GM19328 (cell line): ENCODE results near the gene FOLR2.

Source experiments
- ATAC-seq: cut with Tn5 transposase; IDR thresholded peaks from one replicate; pipeline ENCODE4 v1.9.1; 2021; ENCODE audit warnings: mild to moderate bottlenecking, moderate library complexity; ENCODE audit not compliant: unreplicated experiment

The FOLR2 gene

DNA sequence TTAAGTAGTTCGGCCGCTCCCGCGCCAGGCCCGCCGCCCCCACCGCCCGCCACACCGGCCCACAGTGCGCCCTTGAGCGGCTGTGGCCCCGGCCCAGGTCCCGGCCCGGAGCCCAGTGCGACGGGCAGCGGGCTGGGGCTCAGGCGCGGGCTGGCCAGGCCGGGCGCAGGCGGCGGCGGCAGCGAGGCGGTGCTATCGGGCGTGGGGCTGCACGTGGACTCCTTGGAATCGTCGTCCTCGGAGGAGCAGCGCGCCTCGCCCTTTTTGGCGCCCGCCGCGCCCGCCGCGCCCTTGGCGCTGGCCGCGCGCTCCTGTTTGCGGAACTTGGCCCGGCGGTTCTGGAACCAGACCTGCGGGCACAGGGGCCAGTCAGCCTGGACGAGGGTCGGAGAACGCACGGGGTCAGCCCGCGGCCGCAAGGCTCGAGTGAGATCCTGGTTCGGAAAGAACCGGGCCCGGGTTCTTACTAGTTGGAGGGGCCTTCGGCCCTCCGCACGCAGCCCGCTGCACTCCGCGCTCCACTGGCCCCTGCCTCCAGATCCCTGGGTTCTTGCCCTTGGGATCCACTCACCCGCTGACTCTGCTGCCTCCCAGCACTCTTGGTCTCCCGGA lies 23.4 kb downstream of the FOLR2 start:
- no peak for ATAC-seq

DNA sequence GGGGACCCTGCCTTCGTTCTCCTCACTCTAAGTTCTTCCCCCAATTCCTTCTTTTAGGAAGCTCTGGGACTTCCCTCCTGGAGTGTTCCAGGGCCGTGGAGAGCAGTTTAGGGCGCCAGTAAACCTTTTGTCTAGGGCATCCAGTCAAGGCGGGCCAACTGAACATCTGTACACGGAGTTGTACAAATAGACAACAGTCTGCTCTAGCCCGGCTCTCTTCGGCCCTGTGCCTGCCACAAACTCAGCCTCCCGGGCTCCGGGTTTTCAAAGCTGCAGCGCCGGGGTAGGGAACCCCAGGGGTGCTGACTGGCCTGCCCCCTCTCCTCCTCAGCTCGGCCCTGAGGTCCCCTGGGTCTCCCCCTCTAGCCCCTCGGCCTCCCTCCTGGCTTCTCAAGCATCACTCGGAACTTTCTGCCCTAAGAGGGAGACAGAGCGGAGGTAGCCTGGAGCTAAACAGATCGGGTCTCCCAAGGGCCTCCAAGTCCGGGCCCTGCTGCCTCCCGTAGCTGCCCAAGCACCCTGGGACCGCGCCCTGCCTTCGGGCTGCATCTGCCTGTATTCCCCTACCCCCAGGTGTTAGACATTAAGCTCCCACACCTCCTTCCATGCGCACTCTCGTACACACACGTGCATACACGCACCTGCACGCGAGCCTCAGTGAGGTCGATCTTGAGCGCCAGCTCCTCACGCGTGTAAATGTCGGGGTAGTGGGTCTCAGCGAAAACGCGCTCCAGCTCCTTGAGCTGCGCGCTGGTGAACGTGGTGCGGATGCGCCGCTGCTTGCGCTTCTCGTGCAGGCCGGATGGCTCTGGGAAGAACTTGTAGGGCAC lies 24.1 kb downstream of the FOLR2 start:
- ATAC-seq: no peak

DNA sequence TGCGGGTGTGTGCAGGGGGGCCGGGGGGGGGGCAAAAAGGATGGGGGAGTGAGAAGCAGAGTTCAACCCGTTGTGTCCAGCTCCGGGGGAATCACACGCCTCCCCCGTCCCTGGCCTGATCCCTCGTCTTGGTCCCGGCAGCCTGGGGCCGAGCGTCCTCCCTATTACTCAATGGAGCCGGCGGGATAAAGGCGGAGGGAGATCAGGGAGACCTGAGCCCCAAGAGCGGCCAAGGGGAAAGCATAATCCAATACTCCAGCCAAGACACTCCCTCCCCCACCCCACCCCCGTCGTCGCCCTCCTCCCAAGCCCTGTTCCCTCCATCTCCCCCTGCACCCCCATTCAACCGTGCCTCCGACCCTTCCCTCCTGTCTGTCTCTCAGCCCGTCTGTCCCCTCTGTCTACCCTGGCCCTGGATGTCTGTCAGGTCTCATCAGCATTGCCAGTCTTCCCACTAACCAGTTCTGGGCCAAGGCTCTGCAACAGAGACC lies 24.7 kb downstream of the FOLR2 start:
- ATAC-seq: no peak

DNA sequence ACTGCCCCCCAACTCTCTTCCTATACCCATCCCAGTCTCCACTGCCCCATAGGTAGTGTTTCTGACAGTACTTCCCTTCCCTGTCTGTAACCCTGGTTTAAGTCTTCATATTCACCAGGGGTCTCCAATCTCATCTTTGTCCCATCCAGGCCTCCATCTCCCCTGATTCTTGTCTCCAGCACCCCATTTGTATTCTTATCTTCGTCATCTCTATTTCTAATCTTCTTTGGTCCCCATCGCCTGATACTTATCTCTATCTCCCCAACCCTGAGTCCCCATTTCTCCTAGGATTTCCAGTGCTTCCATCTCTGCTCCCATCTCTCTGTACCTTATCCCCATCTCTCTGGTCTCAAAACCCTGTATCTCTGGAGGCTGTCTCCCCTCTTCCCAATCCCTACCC lies 25.5 kb downstream of the FOLR2 start:
- no peak for ATAC-seq

DNA sequence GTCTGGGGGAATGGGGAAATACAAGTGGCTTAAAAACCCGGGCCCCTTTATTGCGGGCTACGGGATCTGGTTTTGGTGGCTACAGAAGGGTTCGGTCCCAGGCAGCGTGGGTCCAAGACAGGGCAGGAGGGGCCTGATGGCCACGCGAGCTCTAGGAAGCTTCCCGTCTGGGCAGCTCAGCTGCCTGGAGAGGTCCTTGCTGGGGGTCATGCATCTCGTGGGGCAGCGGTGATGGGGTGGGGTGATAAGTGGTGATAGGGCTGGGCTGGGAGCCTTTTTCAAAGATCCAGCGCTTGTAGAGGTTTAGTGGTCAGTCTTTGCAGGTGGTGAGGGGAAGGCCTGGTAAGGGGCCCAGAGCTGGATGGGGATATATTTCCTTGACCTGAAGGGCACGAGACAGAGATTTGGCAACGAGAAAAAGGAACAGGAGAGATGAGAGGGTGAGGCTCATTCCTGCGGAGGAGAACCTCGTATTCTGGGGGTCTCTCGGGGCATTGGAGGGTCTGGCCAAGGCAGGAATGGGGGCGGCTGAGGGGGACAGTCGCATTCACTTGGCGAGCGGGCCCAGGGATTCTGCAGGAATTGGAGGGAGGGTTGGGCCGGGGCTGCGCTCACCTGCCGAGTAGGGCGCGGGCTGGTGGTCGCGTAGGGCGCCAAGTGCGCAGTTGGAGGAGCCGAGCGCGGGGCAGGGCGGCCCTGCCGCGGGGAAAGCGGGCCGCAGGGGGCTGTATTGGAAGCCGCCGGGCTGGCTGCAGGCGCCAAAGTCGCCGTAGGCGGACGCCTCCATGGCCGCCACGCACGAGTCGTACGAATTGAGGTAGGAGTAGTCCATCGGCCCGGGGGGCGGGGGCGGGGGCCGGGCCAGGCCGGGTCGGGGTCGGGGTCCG lies 26.8 kb downstream of the FOLR2 start:
- no peak for ATAC-seq

DNA sequence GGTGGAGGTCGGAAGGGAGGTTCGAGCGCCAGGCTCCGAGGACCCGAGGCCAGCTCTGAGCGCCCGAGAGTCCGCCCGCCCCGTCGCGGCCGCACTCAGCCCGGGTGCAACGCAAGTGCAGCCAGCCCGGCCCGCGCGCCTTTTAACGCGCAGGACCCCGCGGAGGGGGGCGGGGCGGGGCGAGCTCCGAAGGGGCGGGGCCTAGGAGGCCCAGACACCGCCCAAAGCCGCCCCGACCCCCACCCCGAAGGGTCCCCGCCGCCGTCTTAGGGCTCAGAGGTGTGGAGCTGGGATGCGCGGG lies 27.4 kb downstream of the FOLR2 start, which contains the start of gene PHOX2A:
PHOX2A (minus strand) TSS at position 117 of the 301 bp plus-strand sequence. CDS start 172 bp downstream, outside the sequence.
- ATAC-seq: no peak

DNA sequence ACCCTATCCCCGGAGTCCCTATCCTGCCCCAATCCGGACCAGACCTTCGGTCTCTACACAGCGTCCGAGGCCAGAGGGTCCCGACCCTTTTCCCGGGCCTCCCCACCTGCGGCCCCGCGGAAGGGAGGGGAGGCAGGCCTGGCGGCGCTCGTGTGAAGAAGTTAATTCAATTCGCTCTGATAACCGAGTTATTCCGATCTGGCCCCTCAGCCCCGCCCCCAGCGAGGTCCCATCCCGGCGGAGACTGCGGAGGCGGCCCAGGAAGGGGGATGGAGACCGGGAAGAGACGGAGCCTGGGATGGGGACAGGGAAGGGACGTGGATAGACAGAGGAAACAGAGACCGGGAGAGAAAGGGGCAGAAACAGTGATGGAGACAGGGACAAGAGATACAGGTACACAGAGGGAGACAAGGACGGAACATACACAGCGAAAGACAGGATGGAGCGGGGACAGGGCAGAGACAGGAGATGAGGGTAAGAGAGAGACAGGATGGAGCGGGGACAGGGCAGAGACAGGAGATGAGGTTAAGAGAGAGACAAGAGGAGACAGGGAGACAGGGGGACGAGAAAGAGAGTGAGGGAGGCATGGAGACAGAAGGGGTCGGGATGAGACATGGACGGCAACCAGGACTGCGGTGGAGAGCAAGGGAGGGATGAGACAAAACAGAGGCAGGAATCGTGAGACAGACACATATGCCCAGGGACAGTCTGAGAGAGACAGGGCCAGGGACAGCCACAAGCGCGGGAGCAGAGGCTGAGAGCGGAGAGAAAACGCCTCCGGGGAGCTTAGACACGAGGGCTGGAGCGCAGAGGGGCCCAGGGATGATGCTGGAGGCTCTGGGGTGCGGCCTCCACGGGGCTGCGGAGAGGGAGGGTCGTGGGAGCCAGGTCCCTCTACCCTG lies 28.0 kb downstream of the FOLR2 start:
- no peak for ATAC-seq

DNA sequence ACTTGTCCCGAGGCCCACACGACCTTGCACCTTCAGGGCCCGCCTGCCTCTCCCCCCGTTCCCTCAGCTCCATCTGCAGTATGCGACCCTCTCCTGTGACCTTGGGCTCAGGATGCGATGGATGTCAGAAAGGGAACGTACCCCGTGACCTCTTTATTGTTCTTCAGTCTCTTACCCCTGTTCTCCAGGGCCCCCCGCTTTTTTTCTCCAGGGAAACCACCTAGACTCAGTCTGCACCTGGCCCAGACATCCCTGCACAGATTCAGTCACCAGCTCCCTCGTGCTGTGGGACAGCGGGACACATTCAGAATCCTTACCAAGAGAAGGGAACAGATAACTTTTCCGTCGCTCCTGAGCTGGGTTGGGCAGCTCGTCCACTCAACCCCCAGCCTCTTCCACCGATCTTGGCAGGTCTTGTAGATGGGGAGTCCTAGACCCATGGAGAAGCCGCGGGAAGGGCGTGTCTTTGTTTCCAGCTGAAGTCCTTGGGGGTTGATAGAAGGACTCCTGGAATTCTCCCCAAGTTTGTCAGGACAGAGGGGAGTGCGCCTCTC lies 28.7 kb downstream of the FOLR2 start:
- no peak for ATAC-seq

DNA sequence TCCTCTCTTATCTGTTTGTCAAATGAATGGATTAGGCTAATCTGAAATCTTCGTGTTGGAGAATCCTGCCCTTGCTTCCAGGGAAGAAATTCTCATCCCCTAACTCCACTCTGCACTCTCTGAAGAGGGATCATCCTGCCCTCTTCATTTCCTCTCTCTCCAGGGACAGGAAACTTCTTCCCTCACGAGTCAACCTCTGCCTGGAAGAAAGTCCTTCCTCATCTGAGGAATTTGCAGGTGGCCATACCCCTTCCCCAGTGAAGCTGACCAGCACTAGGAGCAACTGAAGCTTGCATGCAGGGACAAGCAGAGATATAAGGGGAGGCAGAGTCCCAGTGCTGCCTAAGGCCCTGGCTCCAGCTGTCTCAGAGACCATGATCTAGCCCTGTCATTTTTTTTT lies 31.0 kb downstream of the FOLR2 start:
- no peak for ATAC-seq

DNA sequence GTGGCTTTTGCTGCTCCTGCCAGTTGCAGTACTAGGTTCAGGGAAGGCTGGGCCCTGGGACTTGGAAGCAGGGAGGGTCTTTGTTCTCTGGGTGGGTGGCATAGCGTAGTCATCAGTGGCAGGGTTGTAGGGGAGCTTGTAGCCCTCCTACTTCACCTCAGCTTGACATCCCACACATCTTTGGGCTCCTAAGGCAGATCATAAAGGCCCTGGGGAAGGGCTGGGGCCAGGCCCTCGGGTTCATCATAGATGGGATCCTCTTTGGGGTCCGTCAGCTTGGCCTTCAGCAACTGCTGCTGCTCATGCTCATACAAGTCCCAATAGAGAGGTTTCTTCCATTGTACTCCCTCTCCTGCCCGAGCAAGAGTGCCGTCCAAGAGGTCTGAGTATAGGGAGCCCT lies 33.4 kb downstream of the FOLR2 start:
- ATAC-seq: no peak

DNA sequence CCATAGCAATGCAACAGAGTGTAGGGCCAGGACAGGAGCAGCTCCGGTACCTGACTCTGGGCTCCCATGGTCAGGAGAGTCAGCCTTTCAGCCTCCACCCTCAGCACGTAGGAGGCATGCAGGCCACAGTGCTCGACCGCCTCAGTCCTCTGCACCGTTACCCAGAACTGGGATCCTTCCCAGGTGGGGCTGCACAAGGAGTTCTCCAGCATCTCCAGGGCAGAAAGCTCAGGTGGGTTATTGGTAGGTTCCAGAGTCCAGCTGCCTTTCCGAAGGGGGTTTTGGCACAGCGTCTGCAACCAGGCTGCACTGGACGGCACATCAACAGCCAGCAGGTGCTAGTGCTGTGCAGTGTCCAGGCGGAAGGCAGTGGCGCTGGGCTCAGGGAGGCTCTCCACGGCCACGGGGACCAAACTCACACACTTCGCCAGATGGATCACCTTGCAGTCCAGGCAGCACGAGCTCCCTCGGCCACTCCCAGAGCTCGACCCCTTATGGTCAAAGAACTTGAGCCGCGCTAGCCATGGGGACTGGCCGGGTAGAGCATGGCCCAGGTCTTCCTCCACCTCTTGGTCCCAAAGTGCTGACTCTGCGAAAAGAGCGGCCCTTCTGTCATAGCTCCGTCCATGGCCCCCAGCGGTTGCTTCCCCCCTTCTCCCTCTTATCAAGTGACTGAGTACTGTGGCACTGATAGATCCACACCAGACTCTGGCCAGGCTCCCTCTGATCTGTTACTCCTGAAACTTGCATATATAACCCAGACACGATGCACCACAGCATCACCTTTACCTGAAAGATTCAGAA lies 34.3 kb downstream of the FOLR2 start:
- no peak for ATAC-seq

DNA sequence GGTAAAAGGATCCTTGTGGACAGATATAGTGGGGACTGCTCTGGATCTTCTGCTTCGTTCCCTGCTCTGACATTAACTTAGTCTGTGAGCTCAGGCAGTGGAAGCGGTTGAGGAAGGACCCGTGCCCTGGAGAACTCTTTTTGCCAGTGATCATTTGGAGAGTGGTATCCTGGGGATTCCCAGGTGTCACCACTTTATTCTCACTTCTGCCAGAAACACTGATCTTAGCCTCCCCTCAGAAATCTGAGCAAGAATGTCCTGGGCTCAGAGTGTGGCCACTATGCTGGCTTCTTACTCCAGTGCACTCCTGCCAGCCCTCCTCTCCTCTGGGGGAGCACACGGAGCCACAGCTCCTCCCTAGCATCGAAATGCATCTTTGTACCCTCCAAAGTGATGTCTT lies 35.0 kb downstream of the FOLR2 start:
- ATAC-seq: no peak

DNA sequence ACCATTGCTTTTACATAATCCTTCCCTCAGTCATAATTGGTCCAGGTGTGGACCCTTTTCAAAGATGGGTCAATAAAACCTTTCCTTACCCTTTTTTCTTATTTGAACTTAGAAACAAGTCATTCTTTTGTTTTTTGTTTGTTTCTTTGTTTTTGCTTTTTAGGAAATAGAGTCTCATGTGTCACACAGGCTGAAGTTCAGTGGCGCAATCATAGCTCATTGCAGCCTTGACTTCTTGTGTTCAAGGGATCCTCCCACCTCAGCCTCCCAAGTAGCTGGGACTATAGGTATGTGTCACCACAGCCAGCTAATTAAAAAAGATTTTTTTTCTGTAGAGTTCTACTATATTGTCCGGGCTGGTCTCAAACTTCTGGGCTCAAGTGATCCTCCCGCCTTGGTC lies 36.8 kb downstream of the FOLR2 start:
- ATAC-seq: no peak

DNA sequence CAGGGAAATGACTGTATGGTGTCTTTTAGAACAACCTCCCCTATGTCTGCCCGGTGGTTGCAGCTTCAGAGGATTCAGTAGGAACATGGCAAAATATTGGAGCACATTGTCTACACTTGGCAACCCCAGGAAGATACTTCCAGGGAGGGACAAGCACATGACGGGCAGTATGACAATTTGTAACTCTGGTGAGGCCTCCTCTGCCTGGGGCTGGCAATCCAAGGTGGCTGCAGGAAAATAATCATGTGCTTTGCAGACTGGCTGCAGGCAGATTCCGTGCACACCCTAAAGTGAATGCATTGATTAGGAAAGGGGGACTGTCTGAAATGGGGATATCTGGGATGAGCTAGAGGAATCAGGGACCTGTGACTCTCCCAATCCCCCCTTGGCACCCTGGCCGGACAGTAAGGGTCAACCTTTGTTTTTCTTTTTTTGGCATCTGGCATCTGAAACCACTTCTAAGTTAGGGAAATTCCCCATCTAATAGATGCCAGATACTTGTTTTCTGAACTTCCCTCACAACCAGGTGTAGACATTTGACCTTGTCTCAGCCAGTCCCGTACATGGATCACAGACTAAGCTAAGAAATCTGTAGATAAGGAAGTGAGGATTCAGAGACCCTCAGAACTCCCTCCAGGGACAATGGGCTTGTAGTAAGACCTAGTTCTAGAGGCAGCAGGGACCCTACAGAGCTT lies 37.9 kb downstream of the FOLR2 start:
- ATAC-seq: no peak

DNA sequence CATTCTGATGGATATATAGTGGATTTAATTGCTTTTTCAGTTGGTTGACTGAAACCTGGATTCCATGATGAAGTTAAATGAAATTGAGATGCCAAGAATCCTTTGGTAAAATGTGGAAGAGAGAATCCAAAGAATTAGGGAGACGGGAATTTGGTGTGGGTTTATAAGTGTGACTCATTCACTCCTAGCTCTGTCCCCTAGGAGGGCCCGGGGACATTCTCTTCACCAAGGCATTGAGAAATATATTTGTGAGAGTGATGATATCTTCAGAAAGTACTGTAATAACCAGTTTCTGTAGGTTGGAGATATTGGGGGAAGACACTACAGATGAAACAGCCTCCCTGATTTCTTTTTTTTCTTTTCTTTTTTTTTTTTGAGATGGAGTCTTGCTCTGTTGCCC lies 41.0 kb downstream of the FOLR2 start:
- ATAC-seq: no peak

DNA sequence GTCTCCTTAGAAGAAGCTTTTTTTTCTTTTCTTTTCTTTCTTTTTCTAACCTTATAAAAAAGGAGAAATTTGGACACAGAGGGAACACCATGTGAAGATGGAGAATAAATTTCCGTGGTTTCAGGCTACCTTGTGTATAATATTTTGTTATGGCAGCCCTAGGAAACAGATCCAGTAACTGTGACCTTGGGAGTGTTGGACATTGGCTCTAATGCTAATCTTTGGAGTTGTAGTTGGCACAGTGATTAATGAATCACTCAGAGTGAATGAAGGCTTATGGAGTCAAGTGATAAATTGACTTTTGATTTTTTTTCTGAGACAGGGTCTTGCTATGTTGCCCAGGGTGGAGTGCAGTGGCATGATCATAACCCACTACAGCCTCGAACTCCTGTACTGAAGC lies 42.9 kb downstream of the FOLR2 start:
- ATAC-seq: no peak

DNA sequence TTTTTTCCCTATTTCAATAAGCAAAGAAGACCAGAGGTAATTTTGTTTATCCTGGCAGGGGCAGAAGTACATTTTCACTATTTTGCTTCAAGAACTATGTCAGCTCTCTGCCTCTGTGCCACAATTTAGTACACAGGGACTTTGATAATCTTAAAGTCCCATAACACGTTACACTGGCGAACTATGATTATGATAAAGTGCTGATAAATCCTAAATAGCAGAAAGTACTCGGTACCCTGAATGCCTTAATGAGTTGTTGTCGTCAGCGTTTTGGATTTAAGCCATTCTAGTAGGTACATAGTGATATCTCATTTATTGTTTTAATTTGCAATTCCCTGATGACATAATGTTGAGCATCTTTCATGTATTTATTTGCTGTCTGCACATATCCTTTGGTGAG lies 44.0 kb downstream of the FOLR2 start:
- ATAC-seq: no peak

DNA sequence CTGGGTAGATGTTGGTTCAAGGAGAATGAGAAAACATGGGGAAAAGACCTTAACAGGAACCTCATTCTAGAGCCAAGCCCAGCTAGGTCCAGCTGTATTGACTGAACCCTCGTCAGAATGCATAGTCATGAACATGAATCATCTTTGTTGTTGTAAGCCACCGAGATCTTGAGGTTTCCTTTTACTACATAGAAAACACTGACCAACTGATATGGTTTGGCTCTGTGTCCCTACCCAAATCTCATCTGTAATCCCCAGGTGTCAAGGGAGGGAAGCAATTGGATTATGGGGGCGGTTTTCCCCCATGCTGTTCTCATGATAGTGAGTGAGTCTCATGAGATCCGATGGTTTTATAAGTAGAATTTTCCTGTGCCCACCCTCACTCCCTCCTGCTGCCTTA lies 46.8 kb downstream of the FOLR2 start:
- ATAC-seq: no peak

DNA sequence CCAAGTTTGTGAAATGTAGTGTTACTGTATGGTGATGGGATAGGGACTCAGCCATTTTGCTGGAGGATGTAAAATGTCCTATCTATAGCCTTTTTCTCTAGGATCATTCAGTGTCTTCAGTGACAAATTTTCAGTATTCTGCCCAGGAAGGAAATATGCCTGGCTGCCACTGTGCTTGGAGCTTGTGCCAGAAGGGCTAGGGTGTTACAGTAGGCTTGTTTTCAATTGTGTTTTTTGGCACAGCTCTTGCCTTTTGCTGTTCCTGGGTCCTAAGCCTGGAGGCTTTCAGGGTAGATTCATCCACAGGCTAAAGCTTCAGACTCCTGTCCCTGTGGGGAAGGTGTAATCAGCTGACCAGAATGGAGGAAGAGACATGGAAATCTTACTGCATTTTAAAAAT lies 49.4 kb downstream of the FOLR2 start:
- ATAC-seq: no peak
